ENCODE measurements around the gene ARMC3. TPM values are rescaled to one million over a fixed set of nuclear protein-coding genes. Genes with fewer than 3 reads are reported as not detected.
"Not testable (repeated sequence)": the region's sequence is repeated elsewhere in the genome, so short reads cannot be mapped to it uniquely, and the experiment has no call there.

ARMC3 gene
- total and polyA plus RNA-seq, 12 donors = 0.17 TPM; not detected in 11

GRCh38 chr10:22899775-22900174 is 28.1 kb upstream of the ARMC3 start:
- Histone ChIP-seq H3K4me1 (replicated peaks in 1 of 2) (no peaks in the 10 kb centered on the region), H3K4me3 (no peak overlapping the region), H3K27me3 (no peaks in the 10 kb centered on the region), H3K27ac (no peak overlapping the region), H3K36me3 (replicated peaks in 1 of 2) (no peaks in the 10 kb centered on the region), H3K9me3 (replicated peaks in 1 of 3) (no peaks in the 10 kb centered on the region)
- no peak for DNase-seq
- intact Hi-C loops (cut with DNase I) = no loop called here
- WGBS, 4 donors = 39 to 79% (median 67%) methylated on average over 1 of the region's 1 CpG
- TF ChIP-seq POLR2A (IDR thresholded peaks at IDR 0.05) = no peak
- TF ChIP-seq CTCF (IDR thresholded peaks at IDR 0.05) = no peak

GRCh38 chr10:22900841-22901601 is 26.8 kb upstream of the ARMC3 start:
- no peak for DNase-seq
- TF ChIP-seq POLR2A (IDR thresholded peaks at IDR 0.05) (no peak), CTCF (IDR thresholded peaks at IDR 0.05) (no peak)
- WGBS, 4 donors = 65 to 74% (median 71%) methylated on average over 4 of the region's 4 CpGs
- Histone ChIP-seq H3K27me3 (no peaks in the 10 kb centered on the region), H3K4me1 (replicated peaks in 1 of 2) (no peaks in the 10 kb centered on the region), H3K36me3 (replicated peaks in 1 of 2) (no peaks in the 10 kb centered on the region), H3K4me3 (no peak overlapping the region), H3K9me3 (replicated peaks in 1 of 3) (no peaks in the 10 kb centered on the region), H3K27ac (no peak overlapping the region)
- intact Hi-C loops (cut with DNase I) = no loop called here

GRCh38 chr10:22902147-22902546 is 25.7 kb upstream of the ARMC3 start:
- H3K4me1 ChIP-seq (replicated peaks in 1 of 2); H3K4me3 ChIP-seq; H3K27me3 ChIP-seq; intact Hi-C loops (cut with DNase I); H3K9me3 ChIP-seq (replicated peaks in 1 of 3); H3K36me3 ChIP-seq (replicated peaks in 1 of 2); H3K27ac ChIP-seq; DNase-seq: not testable (repeated sequence)
- 76 to 85% (median 82%) methylated on average over 3 of the region's 3 CpGs for WGBS, 4 donors

- no peak overlapping the region for H3K27ac ChIP-seq
- WGBS, 4 donors = 79 to 94% (median 91%) methylated on average over 1 of the region's 1 CpG
- H3K4me3 ChIP-seq = no peak overlapping the region
- no peak for DNase-seq
- no peaks in the 10 kb centered on the region for H3K4me1 ChIP-seq (replicated peaks in 1 of 2)
- no peaks in the 10 kb centered on the region for H3K9me3 ChIP-seq (replicated peaks in 1 of 3)
- no peak for TF ChIP-seq POLR2A (IDR thresholded peaks at IDR 0.05)
- TF ChIP-seq CTCF (IDR thresholded peaks at IDR 0.05) = no peak
- no peaks in the 10 kb centered on the region for H3K27me3 ChIP-seq
- intact Hi-C loops (cut with DNase I) = no loop called here
- no peaks in the 10 kb centered on the region for H3K36me3 ChIP-seq (replicated peaks in 1 of 2)
These were observed 24.2 kb upstream of the ARMC3 start for GRCh38 chr10:22903694-22904093.

- Histone ChIP-seq H3K27me3 (no peaks in the 10 kb centered on the region), H3K4me3 (no peak overlapping the region), H3K4me1 (replicated peaks in 1 of 2) (no peaks in the 10 kb centered on the region), H3K36me3 (replicated peaks in 1 of 2) (no peaks in the 10 kb centered on the region), H3K27ac (no peak overlapping the region), H3K9me3 (replicated peaks in 1 of 3) (no peaks in the 10 kb centered on the region)
- DNase-seq = no peak
- TF ChIP-seq POLR2A (IDR thresholded peaks at IDR 0.05) (no peak), CTCF (IDR thresholded peaks at IDR 0.05) (no peak)
- 82 to 85% (median 83%) methylated on average over 2 of the region's 2 CpGs for WGBS, 4 donors
- intact Hi-C loops (cut with DNase I) = no loop called here
These were observed 21.1 kb upstream of the ARMC3 start for GRCh38 chr10:22906767-22907166.

All from adrenal gland (tissue), 12 donors.